ENCODE results near the gene KRTAP10-3. TPM values are rescaled to one million over a fixed set of nuclear protein-coding genes. Genes with fewer than 3 reads are reported as not detected.

KRTAP10-3 gene
- total RNA-seq, 1 experiment from 2014 or later, result not detected

DNA sequence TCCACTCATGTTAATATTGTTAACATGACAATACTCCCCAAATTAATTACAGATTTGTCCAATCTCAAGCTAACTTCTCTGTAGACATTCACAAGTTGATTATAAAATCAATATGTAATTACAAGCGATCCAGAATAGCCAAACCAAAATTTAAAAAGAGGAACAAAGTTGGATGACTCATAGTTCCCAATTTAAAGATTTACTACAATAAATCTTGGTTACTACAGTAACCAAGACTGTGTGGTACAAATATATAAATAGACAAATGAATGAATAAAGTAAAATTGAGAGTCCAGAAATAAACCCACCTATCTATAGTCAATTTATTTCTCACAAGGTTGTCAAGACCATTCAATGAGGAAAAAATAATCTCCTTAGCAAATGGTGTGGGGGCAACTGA, 7.8 kb upstream of the KRTAP10-3 start:
- H3K4me1 ChIP-seq (ENCODE audit: control insufficient read depth in 1 of 2, insufficient read depth in 2 of 2, low read length in 2 of 2), result no peaks in the 10 kb centered on the region
- H3K4me3 ChIP-seq (replicated peaks in 1 of 2; ENCODE audit: low read depth in 1 of 2, low read length in 2 of 2), result no peak overlapping the region
- ChIA-PET CTCF (no interaction called here), RAD21 (ENCODE audit: low non-redundant PET in 1 of 2, low total read pairs in 2 of 2, uncharacterized antibody in 2 of 2, unreplicated experiment in 2 of 2) (no interaction called here), POLR2A (no interaction called here)
- no peak for DNase-seq (ENCODE audit: low read depth, low spot score)
- no peaks in the 10 kb centered on the region for H3K9me3 ChIP-seq (ENCODE audit: control insufficient read depth in 1 of 2, insufficient read depth in 1 of 2, low read depth in 1 of 2, low read length in 2 of 2)
- H3K36me3 ChIP-seq (ENCODE audit: control insufficient read depth in 1 of 2, insufficient read depth in 2 of 2, low read length in 2 of 2), result no peaks in the 10 kb centered on the region
- H3K79me2 ChIP-seq (ENCODE audit: insufficient read depth, low read length), result no peaks in the 10 kb centered on the region
- H3K9ac ChIP-seq (ENCODE audit: low read length), result no peak overlapping the region
- intact Hi-C loops (cut with micrococcal nuclease), result loop anchor here (10.0 kb wide), 1 partner anchor 108 kb away; no protein-coding TSS in a partner anchor
- ATAC-seq, result no peak
- no peaks in the 10 kb centered on the region for H3K9me2 ChIP-seq (ENCODE audit: insufficient read depth)
- TF ChIP-seq ZNF274 (IDR thresholded peaks at IDR 0.05; ENCODE audit: low read depth, low read length) (no peak), EZH2phosphoT487 (IDR thresholded peaks at IDR 0.05; ENCODE audit: borderline replicate concordance) (no peak)
- no peak overlapping the region for H3K27ac ChIP-seq (ENCODE audit: low read depth, low read length)
- H3K27me3 ChIP-seq (ENCODE audit: insufficient read depth, low read length), result peaks cover 6% of the 10 kb centered on the region
- H2AFZ ChIP-seq (ENCODE audit: low read depth, low read length, poor library complexity, severe bottlenecking), result no peak overlapping the region
- BruUV-seq (replicated peaks), result no TSS peak
- no peaks in the 10 kb centered on the region for H4K20me1 ChIP-seq (ENCODE audit: insufficient read depth)
- no peak overlapping the region for H3K4me2 ChIP-seq (ENCODE audit: low read length)

DNA sequence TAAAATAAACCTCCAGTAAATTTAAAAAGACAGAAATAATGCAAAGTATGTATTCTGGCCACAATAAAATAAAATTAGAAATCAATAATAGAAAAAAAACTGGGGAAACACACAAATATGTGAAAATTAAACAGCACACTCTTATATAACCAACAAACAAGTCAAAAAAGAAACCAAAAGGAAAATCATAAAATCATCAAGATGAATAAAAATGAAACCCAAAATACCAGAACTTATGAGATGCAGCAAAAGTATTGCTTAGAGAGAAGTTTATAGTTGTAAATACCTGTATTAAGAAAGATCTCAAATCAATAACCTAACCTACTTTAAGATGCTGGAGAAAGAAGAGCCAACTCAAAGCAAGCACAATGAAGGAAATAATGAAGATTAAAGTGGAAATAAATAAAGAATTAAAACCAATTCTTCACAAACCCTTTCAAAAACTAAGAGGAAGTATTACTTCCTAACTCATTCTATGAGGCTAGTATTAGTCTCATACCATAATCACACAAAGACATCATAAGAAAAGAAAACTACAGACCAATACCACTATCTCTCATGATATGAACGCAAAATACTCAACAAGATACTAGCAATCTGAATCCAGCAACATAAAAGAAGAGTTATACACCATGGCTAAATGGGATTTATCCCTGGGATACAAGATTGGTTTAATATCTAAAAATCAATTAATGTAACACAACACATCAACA, 6.4 kb upstream of the KRTAP10-3 start:
- no TSS peak for BruUV-seq (replicated peaks)
- intact Hi-C loops (cut with micrococcal nuclease), result loop anchor here (10.0 kb wide), 1 partner anchor 110 kb away; no protein-coding TSS in a partner anchor
- DNase-seq (ENCODE audit: low read depth, low spot score), result no peak
- Histone ChIP-seq H3K79me2 (ENCODE audit: insufficient read depth, low read length) (no peaks in the 10 kb centered on the region), H4K20me1 (ENCODE audit: insufficient read depth) (no peaks in the 10 kb centered on the region), H3K27me3 (ENCODE audit: insufficient read depth, low read length) (no peaks in the 10 kb centered on the region; the same call in 1 of the 2 replicates), H3K9me2 (ENCODE audit: insufficient read depth) (no peaks in the 10 kb centered on the region), H3K9ac (ENCODE audit: low read length) (no peak overlapping the region), H3K36me3 (ENCODE audit: control insufficient read depth in 1 of 2, insufficient read depth in 2 of 2, low read length in 2 of 2) (no peaks in the 10 kb centered on the region), H3K9me3 (ENCODE audit: control insufficient read depth in 1 of 2, insufficient read depth in 1 of 2, low read depth in 1 of 2, low read length in 2 of 2) (no peaks in the 10 kb centered on the region), H3K4me3 (replicated peaks in 1 of 2; ENCODE audit: low read depth in 1 of 2, low read length in 2 of 2) (no peak overlapping the region), H3K4me1 (ENCODE audit: control insufficient read depth in 1 of 2, insufficient read depth in 2 of 2, low read length in 2 of 2) (no peaks in the 10 kb centered on the region), H2AFZ (ENCODE audit: low read depth, low read length, poor library complexity, severe bottlenecking) (no peak overlapping the region), H3K27ac (ENCODE audit: low read depth, low read length) (no peak overlapping the region), H3K4me2 (ENCODE audit: low read length) (no peak overlapping the region)
- ChIA-PET CTCF (no interaction called here), POLR2A (no interaction called here), RAD21 (ENCODE audit: low non-redundant PET in 1 of 2, low total read pairs in 2 of 2, uncharacterized antibody in 2 of 2, unreplicated experiment in 2 of 2) (no interaction called here)
- no peak for ATAC-seq
- TF ChIP-seq JUND (IDR thresholded peaks at IDR 0.05) (no peak), EZH2 (IDR thresholded peaks at IDR 0.05) (no peak), EGR1 (IDR thresholded peaks at IDR 0.05; ENCODE audit: low read depth) (no peak), SP1 (IDR thresholded peaks at IDR 0.05; ENCODE audit: low read depth) (no peak), CBX3 (IDR thresholded peaks at IDR 0.05; ENCODE audit: low read depth) (no peak), SRF (IDR thresholded peaks at IDR 0.05; ENCODE audit: low read depth) (no peak), ZFX (IDR thresholded peaks at IDR 0.05) (no peak), POLR2AphosphoS5 (IDR thresholded peaks at IDR 0.05; ENCODE audit: low read depth, low read length) (no peak), POLR2A (IDR thresholded peaks at IDR 0.05; ENCODE audit: borderline replicate concordance, extremely low read depth, insufficient read depth, insufficient read length) (no peak), FOSL1 (IDR thresholded peaks at IDR 0.05; ENCODE audit: low read depth) (no peak), YY1 (IDR thresholded peaks at IDR 0.05; ENCODE audit: extremely low read depth, insufficient replicate concordance, low read depth, low read length) (no peak), CEBPB (IDR thresholded peaks at IDR 0.05; ENCODE audit: low read depth) (no peak)
- TF ChIP-seq, protein P1, sequence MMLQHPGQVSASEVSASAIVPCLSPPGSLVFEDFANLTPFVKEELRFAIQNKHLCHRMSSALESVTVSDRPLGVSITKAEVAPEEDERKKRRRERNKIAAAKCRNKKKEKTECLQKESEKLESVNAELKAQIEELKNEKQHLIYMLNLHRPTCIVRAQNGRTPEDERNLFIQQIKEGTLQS (IDR thresholded peaks at IDR 0.05), result no peak
- TF ChIP-seq, protein P2, sequence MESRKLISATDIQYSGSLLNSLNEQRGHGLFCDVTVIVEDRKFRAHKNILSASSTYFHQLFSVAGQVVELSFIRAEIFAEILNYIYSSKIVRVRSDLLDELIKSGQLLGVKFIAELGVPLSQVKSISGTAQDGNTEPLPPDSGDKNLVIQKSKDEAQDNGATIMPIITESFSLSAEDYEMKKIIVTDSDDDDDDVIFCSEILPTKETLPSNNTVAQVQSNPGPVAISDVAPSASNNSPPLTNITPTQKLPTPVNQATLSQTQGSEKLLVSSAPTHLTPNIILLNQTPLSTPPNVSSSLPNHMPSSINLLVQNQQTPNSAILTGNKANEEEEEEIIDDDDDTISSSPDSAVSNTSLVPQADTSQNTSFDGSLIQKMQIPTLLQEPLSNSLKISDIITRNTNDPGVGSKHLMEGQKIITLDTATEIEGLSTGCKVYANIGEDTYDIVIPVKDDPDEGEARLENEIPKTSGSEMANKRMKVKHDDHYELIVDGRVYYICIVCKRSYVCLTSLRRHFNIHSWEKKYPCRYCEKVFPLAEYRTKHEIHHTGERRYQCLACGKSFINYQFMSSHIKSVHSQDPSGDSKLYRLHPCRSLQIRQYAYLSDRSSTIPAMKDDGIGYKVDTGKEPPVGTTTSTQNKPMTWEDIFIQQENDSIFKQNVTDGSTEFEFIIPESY (IDR thresholded peaks at IDR 0.05; ENCODE audit: extremely low read depth, insufficient replicate concordance, low read length), result no peak
- TF ChIP-seq, protein P3, sequence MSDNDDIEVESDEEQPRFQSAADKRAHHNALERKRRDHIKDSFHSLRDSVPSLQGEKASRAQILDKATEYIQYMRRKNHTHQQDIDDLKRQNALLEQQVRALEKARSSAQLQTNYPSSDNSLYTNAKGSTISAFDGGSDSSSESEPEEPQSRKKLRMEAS (IDR thresholded peaks at IDR 0.05), result no peak
